K562 (cell line): ENCODE measurements around the gene ICE2. TPM values are rescaled to one million over a fixed set of nuclear protein-coding genes. Genes with fewer than 3 reads are reported as not detected.
A peak's percentile ranks its signal among the peaks of the same experiment; 100 is the strongest.

Experiments used
- ATAC-seq: fragments of 200-7000 bp; cut with Tn5 transposase; 3 replicates; pipeline ENCODE4 v1.9.1; 2020; ENCODE audit warnings: moderate library complexity
- BruUV-seq: library from RNA; stranded (reverse); fragments of 400-500 nt; replicated peaks from 2 replicates; lab custom pipeline; 2021; lab: Mats Ljungman, UMichigan
- CTCF ChIA-PET: fragments of 300-600 bp; formaldehyde crosslinking; extraction: SDS; loops from one replicate; lab custom pipeline; 2021; ENCODE audit warnings: low intra/inter-chr PET ratio; lab: Yijun Ruan, JAX
- POLR2A ChIA-PET: fragments of 300-600, 350-650 bp; sonication (Branson Sonifier 250); formaldehyde crosslinking; extraction: SDS; loops from one replicate; lab custom pipeline; 2021; ENCODE audit warnings: antibody characterized with exemption, inconsistent platforms; lab: Yijun Ruan, JAX
- DNase-seq, 4 experiments: peaks; one replicate each; pipeline versions ENCODE4 v3.0.0 to v3.0.0-alpha.2; 2011 to 2018; ENCODE audit warnings: low spot score in 3 of 4, mixed read lengths in 3 of 4; ENCODE audit errors: extremely low read depth in 1 of 4
- FAIRE-seq: peaks from 2 replicates; lab custom pipeline; 2011; peaks lifted over from hg19 to GRCh38; lab: Jason Lieb, UNC
- H2AFZ ChIP-seq: 2 replicates; pipeline ENCODE4 v1.6.0; 2011; ENCODE audit warnings: low read depth, low read length, control low read depth, inconsistent platforms
- H3K27ac ChIP-seq: fragments of 200-600 bp; 3 replicates; pipeline ENCODE4 v1.8.0; 2011; ENCODE audit warnings: low read depth, mild to moderate bottlenecking, control low read depth, inconsistent platforms, low read length, moderate library complexity, mixed read lengths; ENCODE audit errors: extremely low read depth
- H3K27me3 ChIP-seq, 2 experiments: fragments of 300-600 bp in 1 of 2; 2 replicates in 1 of 2; 3 replicates in 1 of 2; pipeline versions ENCODE4 v1.6.0 to v1.8.0; 2011; ENCODE audit warnings: inconsistent platforms in 2 of 2, low read length in 2 of 2, mild to moderate bottlenecking in 1 of 2, mixed read lengths in 1 of 2, moderate library complexity in 1 of 2; ENCODE audit not compliant: control insufficient read depth in 2 of 2, insufficient read depth in 2 of 2
- H3K36me3 ChIP-seq: fragments of 300-600 bp; 3 replicates; pipeline ENCODE4 v1.8.0; 2011; ENCODE audit warnings: mild to moderate bottlenecking, low read length, inconsistent platforms; ENCODE audit not compliant: control insufficient read depth, insufficient read depth
- H3K4me1 ChIP-seq, 2 experiments: fragments of 200-600 bp in 1 of 2; replicated peaks in 1 of 2; 2 replicates in 1 of 2; 3 replicates in 1 of 2; pipeline versions ENCODE4 v1.5.1 to v1.8.0; 2011; ENCODE audit warnings: inconsistent platforms in 2 of 2, low read length in 2 of 2, mild to moderate bottlenecking in 1 of 2, mixed read lengths in 1 of 2, moderate library complexity in 1 of 2; ENCODE audit not compliant: control insufficient read depth in 2 of 2, insufficient read depth in 2 of 2
- H3K4me2 ChIP-seq: 2 replicates; pipeline ENCODE4 v1.6.1; 2011; ENCODE audit warnings: low read length, control low read depth, inconsistent platforms, mixed read lengths; ENCODE audit not compliant: insufficient read depth
- H3K4me3 ChIP-seq: fragments of 200-600 bp; sonication (generic), shearing (Covaris generic); 2 replicates; pipeline ENCODE4 v1.5.1; 2016; ENCODE audit warnings: control low read depth, inconsistent platforms
- H3K79me2 ChIP-seq: fragments of 200-600 bp; 3 replicates; pipeline ENCODE4 v1.8.0; 2011; ENCODE audit warnings: low read length, inconsistent platforms; ENCODE audit not compliant: control insufficient read depth, insufficient read depth
- H3K9ac ChIP-seq, 2 experiments: 2 replicates each; pipeline versions ENCODE4 v1.6.0 to v1.6.1; 2011; ENCODE audit warnings: low read depth in 2 of 2, low read length in 2 of 2, control low read depth in 1 of 2, inconsistent platforms in 1 of 2, mild to moderate bottlenecking in 1 of 2, mixed read lengths in 1 of 2; ENCODE audit not compliant: insufficient read depth in 1 of 2
- H3K9me1 ChIP-seq: one replicate; pipeline ENCODE4 v1.6.0; 2011; ENCODE audit warnings: inconsistent platforms, mild to moderate bottlenecking, low read length, moderate library complexity; ENCODE audit not compliant: control insufficient read depth, insufficient read depth
- H3K9me3 ChIP-seq: replicated peaks from 2 replicates; pipeline ENCODE4 v1.5.1; 2011; ENCODE audit warnings: low read depth, low read length, inconsistent platforms; ENCODE audit not compliant: control insufficient read depth, insufficient read depth
- H4K20me1 ChIP-seq: replicated peaks from 2 replicates; pipeline ENCODE4 v1.6.1; 2011; ENCODE audit warnings: low read length, inconsistent platforms, mixed read lengths; ENCODE audit not compliant: control insufficient read depth, insufficient read depth
- CEBPB ChIP-seq: fragments of 450-650 bp; IDR thresholded peaks from 2 replicates; pipeline ENCODE4 v1.6.1; 2016; ENCODE audit warnings: missing genetic modification characterization, missing compliant biosample characterization
- MCM7 ChIP-seq, 2 experiments: fragments of 450-650 bp; IDR thresholded peaks; 2 replicates each; pipeline ENCODE4 v1.6.1; 2016 to 2018
- TBP ChIP-seq: optimal IDR thresholded peaks from 2 replicates; pipeline ENCODE3; 2011; ENCODE audit warnings: low read depth, low read length, improper control_type of control experiment
- XRCC5 ChIP-seq: fragments of 200-400 bp; formaldehyde crosslinking; IDR thresholded peaks from 2 replicates; pipeline ENCODE4 v1.6.1; 2017; ENCODE audit warnings: low read depth, mild to moderate bottlenecking, low read length
- ZSCAN29 ChIP-seq: fragments of 450-650 bp; IDR thresholded peaks from 2 replicates; pipeline ENCODE4 v1.6.1; 2017
- WGBS: fragments of 100-300 bp; shearing (Covaris generic); methylation state at CpG from one replicate; pipeline ENCODE4 v1.1.6; 2016; ENCODE audit warnings: low coverage, mixed read lengths; ENCODE audit not compliant: insufficient coverage; ENCODE audit errors: missing lambda C conversion rate; 5-methylcytosine and 5-hydroxymethylcytosine counted together
- in situ Hi-C: fragments of 300-500 bp; cut with MboI; formaldehyde crosslinking; loops from 4 replicates; pipeline ENCODE4 v1.15.0; 2018; ENCODE audit warnings: inconsistent platforms, mixed read lengths
- intact Hi-C: fragments of 100-400 bp; cut with micrococcal nuclease; formaldehyde crosslinking; loops from 2 replicates; pipeline ENCODE4 v1.14.2; 2022
- polyA plus RNA-seq, 8 experiments: library from polyadenylated mRNA; depleted of rRNA in 4 of 8; stranded (reverse) in 5 of 8; unstranded in 3 of 8; fragments of >200 nt; fragmentation: Nextera tagmentation in 2 of 8; fragmentation: Illumina TruSeq in 1 of 8; extraction: Ambion mirVana in 2 of 8; extraction: Trizol in 1 of 8; gene quantifications; 2 replicates each; pipeline versions ENCODE4 v1.2.1 to v1.2.3, GENCODE V29; 2011 to 2014; ENCODE audit warnings: inconsistent platforms in 1 of 8, missing spikeins in 1 of 8
- total RNA-seq, 7 experiments: library from RNA; depleted of rRNA in 6 of 7; stranded (reverse); fragments of >200 nt in 6 of 7; fragmentation: Illumina TruSeq in 2 of 7; extraction: Trizol in 2 of 7; gene quantifications; 2 replicates each; pipeline versions ENCODE4 v1.2.1 to v1.2.3, GENCODE V29; 2011 to 2021; ENCODE audit warnings: low replicate concordance in 1 of 7
- TF ChIP-seq, protein P1 (sequence below): sonication (generic); formaldehyde crosslinking; IDR thresholded peaks from 2 replicates; pipeline ENCODE4 v1.8.1; 2023; ENCODE audit warnings: mild to moderate bottlenecking, missing genetic modification reagents

ICE2 gene
- total and polyA plus RNA-seq, 9 of the 15 experiments (the other 6 are each of a cell fraction or from before 2014, with no cell fraction given) = 21.8 to 87.9 (median 58.1) TPM

DNA sequence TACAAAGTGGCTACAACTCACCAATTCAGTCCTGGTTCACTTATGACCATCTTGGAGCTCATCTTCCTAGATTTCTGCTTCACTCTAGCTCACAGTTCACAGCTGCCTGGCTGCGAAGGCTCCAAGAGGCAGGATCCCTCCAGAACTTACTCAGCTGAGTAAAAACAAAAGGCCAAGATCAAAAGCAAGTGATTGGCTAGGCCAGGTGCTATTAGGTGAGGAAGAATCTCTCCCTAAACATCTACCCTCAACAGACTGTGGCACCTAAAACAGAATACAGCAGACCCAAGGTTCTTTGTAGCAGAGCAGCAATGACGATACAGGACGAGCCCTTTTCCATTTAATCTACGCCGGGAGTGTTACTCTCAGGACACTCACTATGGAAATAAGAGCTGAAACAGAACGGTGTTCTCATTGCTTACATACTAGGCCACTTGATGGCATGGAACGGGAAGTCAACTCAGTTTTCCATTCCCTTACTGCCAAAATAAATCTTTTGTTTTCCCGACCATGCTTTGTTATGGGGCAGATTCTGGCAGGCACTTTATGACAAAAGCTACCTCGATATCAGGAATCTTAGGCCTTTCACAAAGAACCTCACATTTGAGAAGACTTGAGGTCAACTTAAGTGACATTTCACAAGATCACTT is 901 bp downstream of the ICE2 start:
- H3K4me2 ChIP-seq = peak overlapping the region; percentile 97
- H3K9ac ChIP-seq = peak overlapping the region; percentile 92 to 97
- FAIRE-seq (no peak), ATAC-seq (peak; percentile 23), DNase-seq (peak in 3 of 4 experiments; percentile 10 to 29 (median 19))
- H3K9me3 ChIP-seq = no peaks in the 10 kb centered on the region
- H2AFZ ChIP-seq = peak overlapping the region; percentile 98
- H3K9me1 ChIP-seq = no peaks in the 10 kb centered on the region
- peaks cover 39% of the 10 kb centered on the region for H3K36me3 ChIP-seq
- TF ChIP-seq MCM7 (IDR thresholded peaks at IDR 0.05) (no peak), XRCC5 (0 out of 2 replicates have a peak, but pooled peaks have one; percentile 9), CEBPB (tag) (0 out of 2 replicates have a peak, but pooled peaks have one; percentile 10), ZSCAN29 (0 out of 2 replicates have a peak, but pooled peaks have one; percentile 13), TBP (peak; percentile 27)
- TF ChIP-seq, protein P1, sequence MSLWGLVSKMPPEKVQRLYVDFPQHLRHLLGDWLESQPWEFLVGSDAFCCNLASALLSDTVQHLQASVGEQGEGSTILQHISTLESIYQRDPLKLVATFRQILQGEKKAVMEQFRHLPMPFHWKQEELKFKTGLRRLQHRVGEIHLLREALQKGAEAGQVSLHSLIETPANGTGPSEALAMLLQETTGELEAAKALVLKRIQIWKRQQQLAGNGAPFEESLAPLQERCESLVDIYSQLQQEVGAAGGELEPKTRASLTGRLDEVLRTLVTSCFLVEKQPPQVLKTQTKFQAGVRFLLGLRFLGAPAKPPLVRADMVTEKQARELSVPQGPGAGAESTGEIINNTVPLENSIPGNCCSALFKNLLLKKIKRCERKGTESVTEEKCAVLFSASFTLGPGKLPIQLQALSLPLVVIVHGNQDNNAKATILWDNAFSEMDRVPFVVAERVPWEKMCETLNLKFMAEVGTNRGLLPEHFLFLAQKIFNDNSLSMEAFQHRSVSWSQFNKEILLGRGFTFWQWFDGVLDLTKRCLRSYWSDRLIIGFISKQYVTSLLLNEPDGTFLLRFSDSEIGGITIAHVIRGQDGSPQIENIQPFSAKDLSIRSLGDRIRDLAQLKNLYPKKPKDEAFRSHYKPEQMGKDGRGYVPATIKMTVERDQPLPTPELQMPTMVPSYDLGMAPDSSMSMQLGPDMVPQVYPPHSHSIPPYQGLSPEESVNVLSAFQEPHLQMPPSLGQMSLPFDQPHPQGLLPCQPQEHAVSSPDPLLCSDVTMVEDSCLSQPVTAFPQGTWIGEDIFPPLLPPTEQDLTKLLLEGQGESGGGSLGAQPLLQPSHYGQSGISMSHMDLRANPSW (CRISPR knock-in tag) = peak; percentile 27; the same call in 1 of the 2 replicates
- intact Hi-C loops = loop anchor here (2.0 kb wide), 2 partner anchors 81 to 789 kb away; partner anchors contain the start of genes ANXA2 and BNIP2
- H3K79me2 ChIP-seq = peaks cover 66% of the 10 kb centered on the region
- peak overlapping the region; percentile 95 for H3K27ac ChIP-seq
- H4K20me1 ChIP-seq = no peaks in the 10 kb centered on the region
- BruUV-seq = TSS peak; percentile 51
- H3K27me3 ChIP-seq = no peaks in the 10 kb centered on the region
- ChIA-PET CTCF (no interaction called here), POLR2A (interaction anchor here (0.6 to 2.1 kb wide), 13 partner anchors 12 to 954 kb away, joined by 3 to 8 read pairs (median 4); no protein-coding TSS in a partner anchor)
- WGBS = under 1% methylated on average over 9 of the region's 9 CpGs
- peak overlapping the region; percentile 80 for H3K4me3 ChIP-seq
- peaks cover 0 to 11% of the 10 kb centered on the region in 2 experiments; a peak in 2 of 5 replicates for H3K4me1 ChIP-seq
- in situ Hi-C loops = no loop called here
